Activated CD4-positive, alpha-beta T cell treated with anti-CD3 and anti-CD28 coated beads, Interleukin-2, amount 50 U/mL, for 24 hours (primary cell): ENCODE data around the gene PIGN.

Experiments
- DNase-seq, 2 donors: peaks; one replicate each; pipeline ENCODE4 v3.0.0-alpha.2; 2020; ENCODE audit warnings: low read depth in 1 of 2, low spot score in 1 of 2

Gene PIGN

DNA sequence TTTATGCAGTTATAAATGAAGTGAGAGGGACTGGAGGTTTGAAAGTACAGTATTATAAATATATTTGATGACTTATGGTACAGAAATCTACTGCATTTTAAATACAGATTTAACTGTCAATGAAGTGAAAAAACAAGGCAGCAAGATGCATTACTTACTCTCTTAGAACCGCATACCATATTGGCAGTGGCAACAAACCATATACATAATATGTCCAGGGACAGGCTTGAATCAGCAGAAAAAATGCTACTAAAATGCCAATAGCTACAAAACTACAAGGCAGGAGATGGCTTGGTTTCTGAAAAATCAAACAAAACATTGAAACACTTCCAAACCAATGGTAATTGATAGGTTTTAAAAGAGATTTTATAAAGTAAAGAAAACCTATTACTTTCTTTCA is 77.2 kb downstream of the PIGN start:
- no peak for DNase-seq

DNA sequence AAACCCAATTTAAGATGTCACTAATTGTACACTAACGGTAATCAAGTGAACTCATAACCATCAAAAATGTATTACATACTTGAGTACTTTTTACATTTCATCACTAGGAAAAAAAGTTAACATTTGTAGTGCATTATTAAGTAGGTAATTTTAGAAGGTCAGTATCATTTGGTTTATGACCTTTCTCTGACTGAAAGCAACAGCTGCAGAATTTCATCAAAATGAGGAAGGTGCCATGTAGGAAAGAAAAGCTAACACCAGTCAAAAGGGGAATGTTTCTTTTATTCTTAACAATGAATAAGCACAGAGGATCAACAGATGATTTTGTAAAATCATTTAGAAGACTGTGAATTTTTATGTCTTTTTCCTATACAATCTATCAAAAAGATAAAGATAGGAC is 79.0 kb downstream of the PIGN start:
- DNase-seq, result no peak

DNA sequence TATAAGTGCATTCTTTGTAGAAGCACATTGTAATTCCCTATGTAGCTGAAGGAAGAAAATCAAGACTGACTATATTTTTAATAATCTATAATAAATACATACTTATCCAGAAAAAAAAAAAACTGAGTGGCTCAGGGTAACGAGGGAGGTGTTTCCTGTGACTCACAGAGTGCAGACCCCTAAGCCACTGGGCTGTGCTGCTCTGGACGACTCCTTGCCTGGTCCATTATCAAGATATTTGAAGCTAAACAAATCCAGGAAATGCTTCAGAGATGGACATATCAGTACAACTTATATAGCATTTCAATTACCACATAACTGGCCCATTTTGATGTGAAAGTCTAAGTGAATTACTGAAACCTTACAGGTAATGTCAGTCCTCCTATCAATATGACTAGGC is 80.6 kb downstream of the PIGN start:
- no peak for DNase-seq

DNA sequence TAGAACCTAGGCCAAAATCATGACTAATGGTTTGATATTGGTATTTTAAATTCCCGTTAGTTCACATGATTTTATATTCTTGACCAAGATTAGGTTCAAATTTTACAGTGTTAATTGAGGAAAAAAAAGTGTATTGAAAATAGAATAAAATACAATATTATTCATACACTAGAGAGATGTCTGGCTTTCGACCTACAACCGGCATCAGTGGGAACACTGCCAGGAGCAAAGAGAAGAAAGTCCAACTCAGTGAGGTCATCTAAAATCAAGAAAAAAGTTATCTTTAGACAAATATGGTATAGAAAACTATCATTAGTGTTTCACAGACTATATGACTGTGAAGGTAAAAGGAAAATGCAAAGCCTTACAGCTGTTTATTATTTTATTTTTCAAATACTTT is 81.5 kb downstream of the PIGN start:
- no peak for DNase-seq

DNA sequence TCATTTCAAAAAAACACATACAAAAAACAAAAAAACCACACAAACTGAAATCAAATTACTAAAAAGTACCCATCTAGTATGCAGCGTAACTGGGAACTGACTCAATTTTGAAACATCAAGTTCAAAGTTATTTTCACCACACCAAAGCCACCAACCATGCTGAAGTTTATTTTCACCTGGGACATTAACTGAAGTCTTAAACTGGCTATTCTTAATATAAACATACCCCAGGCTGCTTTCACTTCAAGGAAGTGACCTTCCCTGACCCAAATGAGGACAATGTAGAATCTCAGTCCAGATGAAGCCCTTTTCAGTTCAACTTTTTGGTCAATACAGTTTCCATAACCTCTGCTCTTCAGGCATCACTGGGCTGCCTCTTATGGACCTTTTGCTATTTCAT is 84.6 kb downstream of the PIGN start:
- DNase-seq, result no peak

DNA sequence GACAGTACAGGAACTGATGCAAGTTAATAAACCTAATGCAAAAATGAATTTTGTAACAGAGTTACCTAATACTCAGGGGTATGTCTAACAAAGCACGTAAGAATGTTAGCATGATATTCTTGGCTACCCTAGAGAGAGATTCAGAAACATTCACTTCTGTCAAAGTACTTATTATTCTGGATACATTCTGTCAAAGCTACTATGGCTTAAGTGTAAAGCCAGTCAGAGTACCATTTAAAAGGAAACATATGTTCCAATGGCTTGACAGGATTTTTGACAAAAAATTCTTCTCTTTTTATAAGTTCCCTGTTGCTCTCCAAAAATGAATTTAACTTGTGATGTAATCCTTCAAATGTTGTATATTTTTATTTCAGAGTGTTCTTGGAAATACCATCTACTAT is 85.5 kb downstream of the PIGN start:
- DNase-seq, result no peak

DNA sequence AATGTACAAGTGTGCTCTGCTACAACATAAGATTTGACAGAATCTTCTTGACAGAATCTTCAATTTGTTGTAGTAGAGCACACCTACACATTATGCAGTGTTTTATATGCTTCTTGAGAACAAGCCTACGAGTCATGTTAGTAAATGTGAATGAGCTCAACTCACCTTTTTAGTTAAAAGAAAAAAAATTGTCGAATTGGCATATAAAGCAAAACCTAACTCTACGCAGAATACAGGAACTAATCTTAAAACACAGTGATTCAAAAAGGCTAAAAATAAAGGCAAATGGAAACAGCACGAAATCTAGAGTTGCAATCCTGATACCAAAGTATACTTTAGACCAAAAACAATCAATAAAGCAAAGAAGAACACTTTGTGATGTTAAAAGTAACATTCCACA is 87.9 kb downstream of the PIGN start:
- DNase-seq, result no peak

DNA sequence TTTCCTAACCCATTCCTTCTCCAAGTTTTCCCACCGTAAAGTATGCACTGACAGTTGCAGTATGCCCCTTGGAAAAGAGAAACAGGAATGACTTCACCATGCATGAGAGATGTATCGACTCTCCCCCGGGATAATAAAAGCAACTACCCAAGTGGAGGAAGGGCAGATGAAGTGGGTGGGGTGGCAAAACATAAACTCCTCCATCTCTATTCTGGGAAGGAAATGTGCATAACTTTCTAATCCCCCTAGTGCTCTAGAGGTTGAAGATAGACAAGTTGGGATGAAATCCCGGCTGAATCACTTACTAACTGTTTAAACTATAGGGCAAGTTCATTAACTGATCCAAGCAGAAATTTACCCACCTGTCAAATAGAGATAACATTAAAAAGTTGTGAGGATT is 89.2 kb downstream of the PIGN start:
- DNase-seq, result no peak

DNA sequence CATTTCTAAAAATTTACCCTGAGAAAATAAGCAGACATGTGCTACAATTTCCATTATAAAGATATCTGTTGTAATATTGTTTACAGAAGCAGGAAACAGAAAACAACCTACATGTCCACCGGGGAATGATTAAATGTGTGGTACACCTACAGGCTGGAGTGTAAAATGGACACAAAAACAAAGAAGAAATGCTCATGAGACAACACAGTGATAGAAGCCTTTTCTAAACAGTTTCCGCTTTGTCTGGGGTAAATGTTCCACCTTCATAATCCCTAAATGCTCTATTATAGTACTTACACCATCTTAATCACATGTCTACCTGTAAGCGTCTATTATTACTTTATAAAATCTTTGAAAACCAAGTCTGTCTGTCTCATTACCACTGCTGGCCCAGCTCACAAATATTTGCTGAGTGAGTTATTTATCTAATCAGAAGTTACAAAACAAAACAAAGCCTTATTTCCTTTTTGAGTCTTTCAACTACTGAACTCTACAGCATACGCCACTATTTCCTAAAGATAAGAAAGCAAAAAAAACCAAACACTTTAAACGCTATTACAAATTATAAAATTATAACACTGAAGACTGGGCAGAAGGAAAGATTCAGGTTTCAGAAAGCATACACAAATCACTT is 95.3 kb downstream of the PIGN start:
- no peak for DNase-seq

DNA sequence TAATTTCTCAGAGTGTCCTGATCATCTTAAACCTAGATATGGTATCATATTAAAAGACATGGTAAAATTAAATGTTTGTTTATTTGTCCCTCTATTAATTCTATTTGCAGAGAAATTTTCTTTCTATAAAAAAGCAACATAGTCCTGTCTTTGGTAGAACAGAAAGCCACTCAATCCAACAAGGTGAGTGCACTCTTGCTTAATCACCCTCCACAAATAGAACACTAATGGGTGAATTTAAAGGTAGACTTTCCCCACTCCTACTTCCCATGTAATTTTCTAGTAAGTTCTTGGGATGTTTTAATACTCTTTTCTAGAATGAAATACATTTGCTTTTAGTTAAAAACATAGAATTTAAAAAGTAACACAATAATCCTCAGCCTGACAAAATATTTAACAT is 97.7 kb downstream of the PIGN start:
- no peak for DNase-seq

DNA sequence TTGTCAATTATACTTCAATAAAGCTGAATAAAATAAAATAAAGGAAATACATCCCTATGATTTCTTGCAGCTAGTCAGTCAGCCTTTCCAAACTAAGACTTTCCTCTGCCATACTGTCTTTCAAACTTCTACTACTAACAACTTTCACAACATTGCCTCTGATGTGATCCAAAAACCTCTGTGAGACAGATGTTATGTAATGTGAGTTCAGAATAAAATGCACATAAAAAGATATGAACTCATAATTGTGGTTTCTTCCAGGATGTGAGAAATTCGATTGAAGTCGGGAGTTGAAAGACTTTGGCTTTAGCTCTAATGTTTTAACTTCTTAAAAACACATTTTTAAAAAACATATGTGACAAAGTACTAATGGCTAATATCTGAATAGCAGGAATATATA is 98.7 kb downstream of the PIGN start:
- no peak for DNase-seq

DNA sequence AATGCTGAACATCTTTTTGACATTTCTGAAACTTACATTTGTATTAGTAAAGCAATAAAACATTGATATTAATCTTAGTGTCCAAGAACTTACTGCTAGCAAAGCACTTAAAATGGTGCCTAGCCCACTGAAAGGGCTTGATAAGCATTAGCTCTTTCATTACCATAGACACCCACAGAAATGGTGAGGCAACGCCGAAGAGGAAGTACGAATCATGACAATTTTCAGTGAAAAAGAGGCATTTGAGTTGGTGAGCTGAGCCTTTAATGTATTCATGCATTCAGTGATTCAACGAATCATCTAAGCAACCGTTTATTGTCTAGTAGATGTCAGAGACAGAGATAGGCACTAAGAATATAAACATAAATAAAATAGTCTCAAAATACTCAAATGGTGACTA is 101.1 kb downstream of the PIGN start:
- no peak for DNase-seq

DNA sequence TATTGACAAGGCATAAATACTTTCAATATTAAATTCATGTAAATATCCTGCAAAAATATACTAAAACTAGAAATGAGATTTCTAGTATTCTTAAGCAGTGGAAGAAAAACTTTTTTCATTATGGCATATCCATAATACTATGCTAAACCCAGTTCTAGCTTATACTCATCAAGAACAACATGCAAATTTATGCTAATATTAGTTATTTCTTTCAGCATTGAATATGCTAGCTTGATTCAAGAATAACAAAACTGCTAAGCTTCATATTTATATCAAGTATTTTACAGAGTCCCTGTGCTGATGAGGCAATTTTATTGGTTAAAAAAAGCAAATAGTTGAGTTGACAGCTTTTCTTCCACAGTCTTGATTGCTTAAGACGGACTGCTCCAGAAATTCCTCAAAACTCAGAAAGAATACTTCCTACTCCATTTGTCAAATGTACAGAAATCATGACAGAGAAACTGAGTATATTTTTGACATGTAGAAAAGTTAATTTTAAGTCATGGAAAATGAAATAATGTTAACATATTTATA is 105.0 kb downstream of the PIGN start:
- DNase-seq, result no peak

DNA sequence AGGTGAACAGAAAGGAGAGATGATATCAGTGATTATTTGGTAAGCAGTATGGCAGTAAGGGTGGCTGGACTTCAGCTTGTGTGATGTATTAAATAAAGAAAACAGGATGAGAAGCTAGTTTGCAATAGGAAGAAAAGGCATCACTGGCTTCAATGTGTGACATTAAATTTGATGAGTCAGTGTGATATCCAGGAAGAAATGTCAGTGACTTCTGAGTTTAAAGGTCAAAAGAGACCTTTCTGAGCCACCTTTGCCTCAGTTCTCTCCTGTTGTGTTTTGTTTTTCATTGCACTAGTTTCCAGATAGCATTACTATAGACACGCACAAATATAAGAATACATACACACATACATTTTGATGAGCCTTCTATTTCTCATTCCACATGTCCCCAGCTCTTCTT is 105.6 kb downstream of the PIGN start:
- no peak for DNase-seq

DNA sequence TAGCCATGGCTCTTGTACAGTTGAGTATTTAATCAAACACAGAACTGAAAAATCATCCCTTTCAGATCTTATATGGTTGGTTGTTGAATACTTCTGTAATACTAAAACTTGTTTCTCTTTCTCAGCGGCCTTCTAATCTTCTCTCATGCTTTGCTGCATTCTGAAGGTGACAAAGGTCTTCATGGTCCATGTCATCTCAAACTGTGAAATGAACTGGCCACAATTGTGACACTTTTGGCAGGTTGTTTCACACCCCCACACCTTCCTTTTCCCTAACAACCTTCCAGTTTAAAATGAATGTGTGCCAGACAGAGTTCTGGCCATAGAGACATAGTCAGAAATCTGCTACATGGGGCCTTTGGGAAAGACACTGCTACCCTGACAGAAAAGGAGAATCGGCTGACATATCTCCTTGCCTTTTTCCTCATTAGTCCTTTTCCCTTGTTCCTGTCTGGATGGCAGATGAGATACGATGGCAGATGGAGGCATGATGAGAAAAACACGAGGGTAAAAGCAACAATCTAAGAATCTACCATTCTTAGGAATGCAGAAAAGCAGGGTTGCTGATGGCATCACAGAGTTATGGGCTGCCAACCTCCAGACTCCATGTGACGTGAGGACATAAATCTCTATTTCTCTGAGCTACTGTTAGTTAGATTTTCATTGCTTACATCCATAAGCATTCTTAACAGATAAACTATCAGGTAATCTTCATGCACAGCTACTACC is 106.5 kb downstream of the PIGN start:
- DNase-seq, result no peak

DNA sequence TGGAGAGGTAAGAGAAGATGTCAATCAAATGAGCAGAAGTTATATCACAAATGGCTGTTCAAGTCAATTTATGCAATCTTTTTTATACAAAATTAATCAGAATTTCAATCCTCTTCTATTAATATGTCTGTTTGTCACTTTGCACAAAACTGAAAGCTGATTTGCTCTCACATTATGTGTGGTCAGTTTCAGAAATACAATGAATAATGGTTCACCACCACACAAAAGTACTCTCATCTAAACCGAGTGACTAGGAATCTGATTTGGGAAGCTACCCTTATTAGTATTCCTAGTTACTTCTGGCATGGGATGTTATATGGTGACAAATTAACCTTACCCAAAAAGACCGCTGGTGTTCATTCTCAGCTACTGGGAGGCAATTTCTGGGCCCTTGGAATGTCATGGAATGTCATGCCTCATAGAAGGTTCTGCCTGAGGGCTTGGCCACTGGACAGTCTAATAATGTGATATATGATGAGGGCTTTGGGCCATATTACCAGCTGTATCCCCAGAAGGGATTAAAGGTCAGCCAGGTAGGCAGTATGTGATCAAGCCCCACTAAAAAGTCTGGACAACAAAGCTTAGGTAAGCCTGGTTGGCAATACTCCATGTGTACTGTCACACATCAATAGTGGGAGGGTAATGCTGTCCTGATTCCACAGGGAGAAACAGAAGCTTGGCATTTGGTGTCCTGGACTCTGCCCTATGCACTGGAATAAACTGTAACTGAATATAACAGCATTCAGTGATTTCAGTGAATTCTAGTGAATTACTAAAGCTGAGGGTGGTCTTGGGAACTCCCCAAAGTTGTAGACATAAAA is 113.2 kb downstream of the PIGN start:
- DNase-seq, result no peak

DNA sequence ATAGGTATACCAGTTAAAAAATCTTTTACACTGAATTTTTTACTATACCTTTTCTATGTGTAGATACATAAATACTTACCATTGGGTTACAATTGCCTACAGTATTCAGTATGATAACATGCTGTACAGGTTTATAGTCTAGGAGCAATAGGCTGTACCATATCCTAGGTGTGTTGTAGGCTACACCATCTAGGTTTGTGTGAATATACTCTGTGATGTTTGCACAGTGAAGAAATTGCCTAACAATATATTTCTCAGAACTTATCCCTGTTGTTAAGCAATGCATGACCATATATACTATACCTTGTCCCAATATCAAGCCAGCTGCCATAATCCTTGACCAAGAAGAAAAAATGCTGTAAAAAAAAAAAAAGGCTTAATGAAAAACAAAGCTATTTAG is 114.5 kb downstream of the PIGN start:
- no peak for DNase-seq

DNA sequence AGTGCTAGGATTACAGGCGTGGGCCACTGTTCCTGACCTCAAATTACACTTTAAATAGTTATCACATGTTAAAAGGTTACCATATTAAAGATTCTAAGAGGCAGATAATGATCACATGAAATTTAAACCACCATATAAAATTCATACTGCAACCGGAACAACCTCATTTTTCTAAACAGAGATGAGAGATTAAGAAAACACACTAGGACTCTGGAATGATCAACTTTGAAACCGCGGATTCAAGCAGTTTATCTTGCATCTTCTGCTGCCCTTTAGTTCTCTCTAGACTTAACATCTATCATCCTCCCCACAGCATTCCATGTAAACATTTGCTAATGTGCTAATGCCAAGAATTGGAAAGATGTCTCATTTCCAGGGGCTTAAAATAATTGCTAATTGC is 115.8 kb downstream of the PIGN start:
- no peak for DNase-seq

DNA sequence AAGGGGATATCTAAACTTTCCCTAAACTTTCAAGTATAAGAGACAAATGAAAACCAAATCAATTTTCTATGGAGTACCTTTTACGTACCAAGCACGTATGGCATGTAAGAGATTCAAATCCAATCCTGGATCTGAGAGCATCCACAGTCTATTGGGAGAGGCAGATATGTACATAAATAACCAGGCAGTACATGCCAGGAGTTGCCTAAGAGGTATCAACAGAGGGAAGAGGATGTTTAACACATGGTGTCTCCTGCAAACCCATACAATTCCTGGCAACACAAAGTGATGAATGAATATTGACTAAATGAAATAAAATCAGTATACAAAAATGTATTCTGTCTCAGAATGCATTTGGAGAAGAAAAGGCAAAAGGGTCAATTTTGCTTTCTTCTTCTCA is 116.6 kb downstream of the PIGN start:
- no peak for DNase-seq

DNA sequence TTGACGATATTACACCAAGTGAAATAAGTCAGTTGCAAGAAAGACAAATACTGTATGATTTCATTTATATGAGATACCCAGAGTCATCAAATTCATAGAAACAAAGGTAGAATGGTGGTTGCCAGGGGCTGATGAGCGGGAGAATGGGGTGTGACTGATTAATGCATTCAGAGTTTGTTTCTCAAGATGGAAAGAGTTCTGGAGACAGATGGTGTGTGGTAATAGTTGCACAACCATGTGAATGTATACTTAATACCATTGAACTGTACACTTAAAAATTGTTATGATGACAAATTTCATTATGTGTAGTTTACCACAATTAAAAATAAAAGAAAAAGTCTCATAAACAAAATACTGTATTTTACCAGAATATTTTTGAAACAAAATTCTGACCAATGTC is 117.3 kb downstream of the PIGN start:
- DNase-seq, result no peak

DNA sequence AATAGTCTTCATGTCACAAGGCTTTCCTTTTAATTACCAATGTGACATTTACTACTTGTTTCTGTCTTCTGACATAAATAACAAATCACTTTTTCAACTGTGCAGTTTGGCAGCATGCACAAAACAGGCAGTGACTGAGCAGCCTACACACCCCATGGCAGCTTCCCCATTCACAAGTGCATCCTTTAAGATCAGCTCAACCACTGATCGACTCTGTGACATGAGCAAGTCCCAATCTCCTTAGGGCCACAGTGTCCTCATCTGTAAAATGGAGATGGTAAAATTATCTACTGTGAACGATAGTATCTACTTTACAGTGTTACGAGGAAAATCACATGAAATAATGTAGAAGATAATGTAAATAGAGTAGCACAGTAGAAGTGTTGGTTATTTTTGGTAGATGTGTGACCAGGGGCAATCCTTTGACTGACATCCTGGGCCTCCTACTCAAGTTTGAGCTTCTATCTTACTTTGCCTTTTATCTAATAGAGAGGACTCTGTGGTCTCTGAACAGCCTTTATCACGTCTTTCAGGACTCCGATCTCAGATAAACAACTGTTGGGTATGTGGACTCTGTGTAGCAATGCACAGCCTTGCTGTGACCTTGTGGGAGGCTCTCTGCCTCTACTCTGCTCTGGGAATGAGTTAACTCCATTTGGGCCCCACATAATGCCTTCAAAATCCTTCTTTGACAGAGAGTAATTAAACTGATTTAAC is 120.6 kb downstream of the PIGN start:
- DNase-seq, result no peak

DNA sequence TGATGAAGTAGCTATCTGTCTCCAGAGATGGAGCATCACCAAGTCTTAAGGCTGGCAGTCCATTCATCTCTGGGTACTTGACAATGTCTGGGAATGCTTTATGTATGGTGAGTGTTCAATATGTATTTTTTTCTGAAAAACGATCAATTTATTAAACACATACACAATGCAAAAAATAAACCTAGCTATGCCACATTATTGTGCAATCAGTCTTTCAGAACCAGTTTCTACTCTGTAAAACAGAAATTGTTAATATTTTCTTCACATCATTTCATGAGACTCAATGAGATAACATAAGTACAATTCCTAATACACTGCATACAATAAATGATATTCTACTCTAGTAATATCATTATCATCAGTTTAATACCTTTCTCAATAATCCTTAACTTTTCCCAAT is 122.5 kb downstream of the PIGN start:
- DNase-seq, result no peak
